Immature natural killer cell (primary cell): Measurements from ENCODE around the gene CHI3L1. TPM values are rescaled to one million over a fixed set of nuclear protein-coding genes. Genes with fewer than 3 reads are reported as not detected.
A peak's percentile ranks its signal among the peaks of the same experiment; 100 is the strongest.

Experiments
- DNase-seq, 3 donors: peaks; one replicate each; pipeline ENCODE4 v3.0.0; 2022; ENCODE audit warnings: mixed read lengths in 1 of 3
- H3K27ac Mint-ChIP-seq, 6 donors: one replicate each; pipeline ENCODE4 v1.8.0; 2020; ENCODE audit warnings: mixed read lengths in 6 of 6, mild to moderate bottlenecking in 5 of 6, inconsistent platforms in 4 of 6, moderate library complexity in 3 of 6
- H3K27me3 Mint-ChIP-seq, 3 donors: one replicate each; pipeline ENCODE4 v1.8.0; 2020 to 2021; ENCODE audit warnings: low read depth in 3 of 3, mild to moderate bottlenecking in 3 of 3, mixed read lengths in 3 of 3, moderate library complexity in 3 of 3, inconsistent platforms in 1 of 3
- H3K36me3 Mint-ChIP-seq, 3 donors: one replicate each; pipeline ENCODE4 v1.8.0; 2020; ENCODE audit warnings: mixed read lengths in 3 of 3, inconsistent platforms in 2 of 3, mild to moderate bottlenecking in 2 of 3
- H3K4me1 Mint-ChIP-seq, 2 donors: one replicate each; pipeline ENCODE4 v1.8.0; 2020; ENCODE audit warnings: inconsistent platforms in 2 of 2, mild to moderate bottlenecking in 2 of 2, mixed read lengths in 2 of 2, moderate library complexity in 1 of 2
- H3K4me3 Mint-ChIP-seq, 5 donors: one replicate each; pipeline ENCODE4 v1.8.0; 2020; ENCODE audit warnings: mild to moderate bottlenecking in 5 of 5, mixed read lengths in 5 of 5, inconsistent platforms in 3 of 5, moderate library complexity in 3 of 5
- H3K9me3 Mint-ChIP-seq, 6 donors: one replicate each; pipeline ENCODE4 v1.8.0; 2020; ENCODE audit warnings: mild to moderate bottlenecking in 6 of 6, mixed read lengths in 6 of 6, inconsistent platforms in 4 of 6, moderate library complexity in 3 of 6
- polyA plus RNA-seq, 3 donors: library from polyadenylated mRNA; unstranded; fragments of 300-500 nt; fragmentation: Illumina TruSeq; gene quantifications; one replicate each; pipeline ENCODE4 v1.2.3, GENCODE V29; 2021

Gene CHI3L1
- polyA plus RNA-seq, 3 donors from 2014 or later, result not detected

DNA sequence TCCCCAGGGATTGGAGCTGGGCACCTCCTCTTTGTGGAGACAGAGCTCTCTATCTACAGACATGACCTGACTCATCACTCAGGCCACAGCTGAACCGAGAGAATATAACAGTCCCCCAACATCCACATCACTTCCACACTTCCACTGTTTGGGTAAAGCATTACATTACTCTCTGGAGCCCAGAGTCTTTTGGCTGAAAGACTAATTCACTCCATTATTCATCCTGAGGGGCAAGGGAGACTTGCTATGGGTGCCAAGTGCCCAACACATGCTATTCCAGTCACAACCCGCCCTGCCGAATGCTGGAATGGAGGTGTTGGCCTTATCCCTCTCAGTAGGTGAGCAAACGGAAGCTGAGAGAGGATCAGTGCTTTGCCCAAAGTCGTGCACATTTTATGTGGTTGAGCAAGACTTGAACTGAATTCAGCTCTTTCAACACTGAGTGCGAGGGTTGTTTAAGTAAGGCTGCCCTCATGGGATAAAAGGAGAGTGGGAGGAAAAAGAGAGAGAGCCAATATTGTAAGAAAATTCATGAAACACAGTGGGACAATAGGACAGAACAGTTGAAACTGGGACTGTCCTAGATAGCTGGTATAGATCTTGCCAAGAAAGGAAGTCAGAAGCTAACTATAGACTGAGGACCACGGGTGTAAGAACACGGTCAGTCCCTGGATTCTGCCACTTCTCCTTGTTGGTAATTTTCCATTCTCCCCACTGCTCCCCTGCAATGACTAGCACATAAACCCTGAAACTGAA lies 13.5 kb upstream of the CHI3L1 start:
- Mint-ChIP-seq H3K36me3 (no peaks in the 10 kb centered on the region), H3K4me1 (no peaks in the 10 kb centered on the region), H3K27me3 (peaks cover 0 to 12% (median 6%) of the 10 kb centered on the region in 3 donors), H3K27ac (no peak overlapping the region), H3K4me3 (no peak overlapping the region), H3K9me3 (no peaks in the 10 kb centered on the region)
- no peak for DNase-seq

GRCh38 chr1:203199481-203199815 lies 12.9 kb upstream of the CHI3L1 start:
- Mint-ChIP-seq H3K36me3 (no peaks in the 10 kb centered on the region), H3K4me3 (no peak overlapping the region), H3K9me3 (no peaks in the 10 kb centered on the region), H3K4me1 (no peaks in the 10 kb centered on the region), H3K27ac (no peak overlapping the region), H3K27me3 (peaks cover 0 to 12% (median 6%) of the 10 kb centered on the region in 3 donors)
- no peak for DNase-seq

GRCh38 chr1:203199002-203199401 lies 12.5 kb upstream of the CHI3L1 start:
- Mint-ChIP-seq H3K36me3 (no peaks in the 10 kb centered on the region), H3K4me3 (no peak overlapping the region), H3K27ac (no peak overlapping the region), H3K9me3 (no peaks in the 10 kb centered on the region), H3K4me1 (no peaks in the 10 kb centered on the region), H3K27me3 (peaks cover 0 to 12% (median 6%) of the 10 kb centered on the region in 3 donors)
- no peak for DNase-seq

GRCh38 chr1:203197625-203198024 lies 11.1 kb upstream of the CHI3L1 start:
- H3K9me3 Mint-ChIP-seq, result no peaks in the 10 kb centered on the region
- H3K27me3 Mint-ChIP-seq, result peaks cover 0 to 12% (median 3%) of the 10 kb centered on the region in 3 donors
- no peak for DNase-seq
- no peaks in the 10 kb centered on the region for H3K4me1 Mint-ChIP-seq
- H3K27ac Mint-ChIP-seq, result no peak overlapping the region
- H3K36me3 Mint-ChIP-seq, result no peaks in the 10 kb centered on the region
- no peak overlapping the region for H3K4me3 Mint-ChIP-seq

DNA sequence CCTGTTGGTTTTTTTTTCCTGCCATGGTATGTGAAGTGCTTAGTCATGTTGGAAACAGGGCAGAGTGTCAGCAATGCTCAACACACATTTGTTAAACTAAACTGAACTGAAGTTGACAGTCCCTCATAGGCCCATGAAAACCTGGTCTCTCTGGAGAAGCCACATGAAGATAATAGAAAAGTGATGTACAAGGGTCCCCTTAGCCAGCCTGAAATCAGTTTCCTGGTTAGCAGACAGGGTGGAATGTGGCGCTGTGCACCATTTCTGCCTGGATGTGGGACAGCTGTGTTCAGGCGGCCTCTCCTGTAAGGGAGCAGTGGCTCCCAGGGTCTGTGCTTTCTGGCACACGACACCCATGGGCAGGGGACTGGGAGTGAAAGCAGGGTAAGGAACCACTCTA lies 9.9 kb upstream of the CHI3L1 start:
- no peak for DNase-seq
- no peaks in the 10 kb centered on the region for H3K36me3 Mint-ChIP-seq
- no peaks in the 10 kb centered on the region for H3K9me3 Mint-ChIP-seq
- no peak overlapping the region for H3K27ac Mint-ChIP-seq
- peaks cover 0 to 10% (median 1%) of the 10 kb centered on the region in 3 donors for H3K27me3 Mint-ChIP-seq
- H3K4me3 Mint-ChIP-seq, result no peak overlapping the region
- H3K4me1 Mint-ChIP-seq, result no peaks in the 10 kb centered on the region

- H3K4me1 Mint-ChIP-seq, result no peaks in the 10 kb centered on the region
Observed at GRCh38 chr1:203190949-203191348, 4.4 kb upstream of the CHI3L1 start.

DNA sequence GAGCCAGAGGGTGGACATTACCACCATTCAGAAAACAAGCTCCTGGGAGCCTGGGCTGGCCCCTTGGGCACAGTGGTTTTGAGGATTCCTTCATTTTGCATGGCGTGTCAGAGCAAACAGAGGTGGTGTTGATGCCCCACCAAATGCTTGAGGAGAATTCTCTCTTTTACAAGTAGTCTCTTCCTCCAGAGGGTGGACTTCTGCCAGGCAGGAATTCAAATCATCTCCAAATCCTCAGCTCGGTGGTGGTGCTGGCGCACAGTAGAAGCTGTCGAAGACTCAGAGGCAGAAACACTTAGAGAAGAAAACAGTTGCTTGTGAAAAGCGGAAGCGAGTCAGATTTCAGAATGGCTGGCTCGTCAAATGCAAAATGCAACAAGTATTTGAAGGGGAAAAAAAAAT lies 3.4 kb upstream of the CHI3L1 start:
- Mint-ChIP-seq H3K27me3 (peaks cover 4 to 5% (median 5%) of the 10 kb centered on the region in 3 donors), H3K36me3 (no peaks in the 10 kb centered on the region), H3K4me1 (no peaks in the 10 kb centered on the region), H3K9me3 (no peaks in the 10 kb centered on the region), H3K27ac (no peak overlapping the region), H3K4me3 (no peak overlapping the region)
- no peak for DNase-seq

More at GRCh38 chr1:203190949-203191348, 4.4 kb upstream of the CHI3L1 start:
- H3K27ac Mint-ChIP-seq, result no peak overlapping the region
- no peak for DNase-seq
- no peaks in the 10 kb centered on the region for H3K36me3 Mint-ChIP-seq
- no peaks in the 10 kb centered on the region for H3K9me3 Mint-ChIP-seq
- no peak overlapping the region for H3K4me3 Mint-ChIP-seq
- H3K27me3 Mint-ChIP-seq, result peaks cover 5 to 7% (median 5%) of the 10 kb centered on the region in 3 donors

DNA sequence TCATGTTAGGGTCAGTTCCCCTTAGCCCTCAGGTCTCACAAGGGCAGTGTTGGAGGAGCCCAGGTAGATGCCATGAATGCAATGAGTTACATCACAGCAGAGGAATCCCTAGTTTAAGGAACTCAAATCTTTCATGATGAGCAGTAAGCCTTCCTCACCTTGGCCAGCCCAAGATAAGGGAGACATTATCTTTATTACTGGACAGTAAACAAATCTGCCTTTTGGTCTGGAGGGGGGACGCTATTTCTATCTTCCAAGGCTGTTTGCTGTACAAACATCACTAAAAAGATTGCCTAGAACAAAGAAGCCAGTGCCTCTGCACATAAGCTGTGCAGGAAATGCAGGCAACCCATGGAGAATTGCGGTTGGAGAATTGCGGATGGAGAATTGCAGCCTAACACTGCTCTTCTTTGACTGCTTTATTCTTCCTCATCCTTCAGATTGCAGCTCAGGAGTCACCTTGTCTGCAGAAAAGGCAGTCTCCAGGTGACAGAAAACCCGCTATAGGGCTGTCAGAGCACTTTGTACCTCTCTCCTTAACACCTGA lies 2.3 kb upstream of the CHI3L1 start:
- Mint-ChIP-seq H3K27me3 (peaks cover 4 to 5% (median 5%) of the 10 kb centered on the region in 3 donors), H3K36me3 (no peaks in the 10 kb centered on the region), H3K4me3 (no peak overlapping the region)

DNA sequence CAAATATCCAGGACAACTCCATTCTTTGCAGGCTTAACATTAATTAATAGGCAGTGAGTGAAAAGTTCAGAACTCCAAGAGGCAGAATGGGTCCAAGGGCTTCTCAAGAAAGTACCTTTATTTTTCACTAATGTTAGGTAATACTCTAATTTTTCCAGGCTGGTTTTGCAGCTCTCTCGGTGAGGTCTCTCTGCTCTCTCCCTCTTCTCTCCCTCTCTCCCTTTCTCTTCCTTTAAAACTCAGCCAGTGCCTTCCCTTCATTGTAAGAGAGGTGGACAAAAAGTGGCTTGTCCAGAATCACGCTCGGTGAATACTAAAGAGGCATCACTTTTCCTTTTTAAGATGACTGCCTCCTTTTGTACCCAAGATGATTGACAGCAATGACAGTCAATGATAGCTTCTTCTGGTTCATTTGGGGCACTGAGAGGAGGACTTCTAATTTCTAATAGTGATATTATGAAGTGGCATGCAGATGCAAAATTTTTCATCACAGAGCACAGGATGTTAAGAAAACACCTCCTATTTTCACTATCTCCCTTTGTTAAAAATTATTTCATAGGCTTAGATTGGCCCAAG lies 1.3 kb upstream of the CHI3L1 start:
- no peak for DNase-seq
- Mint-ChIP-seq H3K4me3 (no peak overlapping the region), H3K4me1 (no peaks in the 10 kb centered on the region), H3K9me3 (no peaks in the 10 kb centered on the region), H3K27ac (peak overlapping the region in 1 of 6 donors; percentile 35), H3K27me3 (peaks cover 4 to 7% (median 5%) of the 10 kb centered on the region in 3 donors), H3K36me3 (no peaks in the 10 kb centered on the region)

More for the DNA sequence above, 2.3 kb upstream of the CHI3L1 start:
- no peak for DNase-seq
- no peaks in the 10 kb centered on the region for H3K9me3 Mint-ChIP-seq
- no peak overlapping the region for H3K27ac Mint-ChIP-seq
- no peaks in the 10 kb centered on the region for H3K4me1 Mint-ChIP-seq

- H3K27me3 Mint-ChIP-seq, result peaks cover 4 to 7% (median 5%) of the 10 kb centered on the region in 3 donors
- no peaks in the 10 kb centered on the region for H3K4me1 Mint-ChIP-seq
- no peak for DNase-seq
- no peak overlapping the region for H3K4me3 Mint-ChIP-seq
- H3K27ac Mint-ChIP-seq, result no peak overlapping the region
- H3K36me3 Mint-ChIP-seq, result no peaks in the 10 kb centered on the region
- H3K9me3 Mint-ChIP-seq, result no peaks in the 10 kb centered on the region
Observed at GRCh38 chr1:203187304-203187685, 791 bp upstream of the CHI3L1 start.

DNA sequence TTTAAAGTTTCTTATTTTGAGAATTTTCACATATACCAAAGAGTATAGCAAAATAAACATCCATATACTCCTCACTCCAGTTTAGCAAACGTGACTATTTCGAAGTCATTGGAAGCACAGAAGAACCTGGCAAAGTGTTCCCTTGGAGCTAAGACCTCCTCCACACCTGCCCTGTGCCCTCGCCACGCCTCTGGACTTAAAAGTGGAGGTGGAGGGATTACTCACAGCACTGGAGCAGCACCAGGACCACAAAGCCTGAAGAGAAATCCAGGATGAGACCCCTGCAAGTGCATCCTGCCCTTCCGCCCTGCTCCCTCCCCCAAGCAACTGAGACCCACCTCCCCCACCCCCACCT lies 436 bp downstream of the CHI3L1 start:
- Mint-ChIP-seq H3K4me1 (no peaks in the 10 kb centered on the region), H3K27ac (no peak overlapping the region), H3K9me3 (no peaks in the 10 kb centered on the region), H3K27me3 (peaks cover 5 to 7% (median 5%) of the 10 kb centered on the region in 3 donors), H3K4me3 (no peak overlapping the region), H3K36me3 (no peaks in the 10 kb centered on the region)
- DNase-seq, result no peak

GRCh38 chr1:203185585-203185984 lies 919 bp downstream of the CHI3L1 start:
- H3K27ac Mint-ChIP-seq, result no peak overlapping the region

GRCh38 chr1:203185061-203185461 lies 1.4 kb downstream of the CHI3L1 start:
- Mint-ChIP-seq H3K27ac (no peak overlapping the region), H3K27me3 (peaks cover 4 to 7% (median 5%) of the 10 kb centered on the region in 3 donors), H3K9me3 (no peaks in the 10 kb centered on the region), H3K4me1 (no peaks in the 10 kb centered on the region), H3K4me3 (no peak overlapping the region), H3K36me3 (no peaks in the 10 kb centered on the region)
- no peak for DNase-seq

More at GRCh38 chr1:203185585-203185984, 919 bp downstream of the CHI3L1 start:
- Mint-ChIP-seq H3K36me3 (no peaks in the 10 kb centered on the region), H3K27me3 (peaks cover 5 to 7% (median 5%) of the 10 kb centered on the region in 3 donors), H3K9me3 (no peaks in the 10 kb centered on the region), H3K4me3 (no peak overlapping the region), H3K4me1 (no peaks in the 10 kb centered on the region)
- DNase-seq, result no peak

DNA sequence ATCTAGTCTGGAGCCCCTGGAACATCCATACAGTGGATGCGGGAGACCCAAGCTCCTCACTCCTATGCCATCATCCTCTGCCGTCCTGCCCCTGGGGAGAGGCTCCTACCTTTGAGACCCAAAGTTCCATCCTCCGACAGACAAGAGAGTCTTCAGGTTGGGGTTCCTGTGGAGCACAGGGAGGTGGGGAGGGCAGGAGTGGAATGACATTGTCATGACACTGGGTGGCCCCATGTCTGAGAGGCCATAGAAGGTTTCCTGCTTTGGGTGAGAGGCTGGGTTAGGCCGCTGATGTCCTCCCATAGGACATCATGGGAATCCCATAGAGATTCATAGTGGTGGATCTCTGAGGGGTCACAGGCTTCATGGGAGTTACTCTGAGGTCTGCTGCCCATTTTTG lies 2.0 kb downstream of the CHI3L1 start:
- H3K9me3 Mint-ChIP-seq, result no peaks in the 10 kb centered on the region
- H3K36me3 Mint-ChIP-seq, result no peaks in the 10 kb centered on the region
- H3K4me1 Mint-ChIP-seq, result no peaks in the 10 kb centered on the region
- H3K4me3 Mint-ChIP-seq, result no peak overlapping the region
- no peak overlapping the region for H3K27ac Mint-ChIP-seq
- no peak for DNase-seq
- H3K27me3 Mint-ChIP-seq, result peaks cover 1 to 5% (median 4%) of the 10 kb centered on the region in 3 donors
